K562 (cell line): Measurements from ENCODE around the gene NDUFAF2. TPM values are rescaled to one million over a fixed set of nuclear protein-coding genes. Genes with fewer than 3 reads are reported as not detected.
A peak's percentile ranks its signal among the peaks of the same experiment; 100 is the strongest.

Experiments
- ATAC-seq: fragments of 200-7000 bp; cut with Tn5 transposase; 3 replicates; pipeline ENCODE4 v1.9.1; 2020; ENCODE audit warnings: moderate library complexity
- BruUV-seq: library from RNA; stranded (reverse); fragments of 400-500 nt; replicated peaks from 2 replicates; lab custom pipeline; 2021; lab: Mats Ljungman, UMichigan
- CTCF ChIA-PET: fragments of 300-600 bp; formaldehyde crosslinking; extraction: SDS; loops from one replicate; lab custom pipeline; 2021; ENCODE audit warnings: low intra/inter-chr PET ratio; lab: Yijun Ruan, JAX
- POLR2A ChIA-PET: fragments of 300-600, 350-650 bp; sonication (Branson Sonifier 250); formaldehyde crosslinking; extraction: SDS; loops from one replicate; lab custom pipeline; 2021; ENCODE audit warnings: antibody characterized with exemption, inconsistent platforms; lab: Yijun Ruan, JAX
- DNase-seq, 4 experiments: peaks; one replicate each; pipeline versions ENCODE4 v3.0.0 to v3.0.0-alpha.2; 2011 to 2018; ENCODE audit warnings: low spot score in 3 of 4, mixed read lengths in 3 of 4; ENCODE audit errors: extremely low read depth in 1 of 4
- FAIRE-seq: peaks from 2 replicates; lab custom pipeline; 2011; peaks lifted over from hg19 to GRCh38; lab: Jason Lieb, UNC
- H2AFZ ChIP-seq: 2 replicates; pipeline ENCODE4 v1.6.0; 2011; ENCODE audit warnings: low read depth, low read length, control low read depth, inconsistent platforms
- H3K27ac ChIP-seq: fragments of 200-600 bp; 3 replicates; pipeline ENCODE4 v1.8.0; 2011; ENCODE audit warnings: low read depth, mild to moderate bottlenecking, control low read depth, inconsistent platforms, low read length, moderate library complexity, mixed read lengths; ENCODE audit errors: extremely low read depth
- H3K27me3 ChIP-seq, 2 experiments: fragments of 300-600 bp in 1 of 2; 2 replicates in 1 of 2; 3 replicates in 1 of 2; pipeline versions ENCODE4 v1.6.0 to v1.8.0; 2011; ENCODE audit warnings: inconsistent platforms in 2 of 2, low read length in 2 of 2, mild to moderate bottlenecking in 1 of 2, mixed read lengths in 1 of 2, moderate library complexity in 1 of 2; ENCODE audit not compliant: control insufficient read depth in 2 of 2, insufficient read depth in 2 of 2
- H3K36me3 ChIP-seq: fragments of 300-600 bp; 3 replicates; pipeline ENCODE4 v1.8.0; 2011; ENCODE audit warnings: mild to moderate bottlenecking, low read length, inconsistent platforms; ENCODE audit not compliant: control insufficient read depth, insufficient read depth
- H3K4me1 ChIP-seq, 2 experiments: fragments of 200-600 bp in 1 of 2; replicated peaks in 1 of 2; 2 replicates in 1 of 2; 3 replicates in 1 of 2; pipeline versions ENCODE4 v1.5.1 to v1.8.0; 2011; ENCODE audit warnings: inconsistent platforms in 2 of 2, low read length in 2 of 2, mild to moderate bottlenecking in 1 of 2, mixed read lengths in 1 of 2, moderate library complexity in 1 of 2; ENCODE audit not compliant: control insufficient read depth in 2 of 2, insufficient read depth in 2 of 2
- H3K4me2 ChIP-seq: 2 replicates; pipeline ENCODE4 v1.6.1; 2011; ENCODE audit warnings: low read length, control low read depth, inconsistent platforms, mixed read lengths; ENCODE audit not compliant: insufficient read depth
- H3K4me3 ChIP-seq: fragments of 200-600 bp; sonication (generic), shearing (Covaris generic); 2 replicates; pipeline ENCODE4 v1.5.1; 2016; ENCODE audit warnings: control low read depth, inconsistent platforms
- H3K79me2 ChIP-seq: fragments of 200-600 bp; 3 replicates; pipeline ENCODE4 v1.8.0; 2011; ENCODE audit warnings: low read length, inconsistent platforms; ENCODE audit not compliant: control insufficient read depth, insufficient read depth
- H3K9ac ChIP-seq, 2 experiments: 2 replicates each; pipeline versions ENCODE4 v1.6.0 to v1.6.1; 2011; ENCODE audit warnings: low read depth in 2 of 2, low read length in 2 of 2, control low read depth in 1 of 2, inconsistent platforms in 1 of 2, mild to moderate bottlenecking in 1 of 2, mixed read lengths in 1 of 2; ENCODE audit not compliant: insufficient read depth in 1 of 2
- H3K9me1 ChIP-seq: one replicate; pipeline ENCODE4 v1.6.0; 2011; ENCODE audit warnings: inconsistent platforms, mild to moderate bottlenecking, low read length, moderate library complexity; ENCODE audit not compliant: control insufficient read depth, insufficient read depth
- H3K9me3 ChIP-seq: replicated peaks from 2 replicates; pipeline ENCODE4 v1.5.1; 2011; ENCODE audit warnings: low read depth, low read length, inconsistent platforms; ENCODE audit not compliant: control insufficient read depth, insufficient read depth
- H4K20me1 ChIP-seq: replicated peaks from 2 replicates; pipeline ENCODE4 v1.6.1; 2011; ENCODE audit warnings: low read length, inconsistent platforms, mixed read lengths; ENCODE audit not compliant: control insufficient read depth, insufficient read depth
- ETV6 ChIP-seq, 3 experiments: fragments of 150-350 bp in 1 of 3; sonication (generic) in 1 of 3; formaldehyde crosslinking in 1 of 3; IDR thresholded peaks; 2 replicates each; pipeline versions ENCODE4 v1.6.1 to v1.8.0; 2014 to 2022; ENCODE audit warnings: borderline replicate concordance in 2 of 3, low read depth in 2 of 3, antibody characterized with exemption in 1 of 3, low read length in 1 of 3, mild to moderate bottlenecking in 1 of 3, missing genetic modification reagents in 1 of 3
- GATA2 ChIP-seq: sonication (generic); formaldehyde crosslinking; IDR thresholded peaks from 2 replicates; pipeline ENCODE4 v1.4.0; 2020; ENCODE audit warnings: mild to moderate bottlenecking, missing genetic modification reagents
- KLF13 ChIP-seq: fragments of 450-650 bp; IDR thresholded peaks from 2 replicates; pipeline ENCODE4 v1.6.1; 2016; ENCODE audit warnings: missing genetic modification characterization, low read depth, mild to moderate bottlenecking, missing compliant biosample characterization, moderate library complexity, borderline replicate concordance
- MAFG ChIP-seq: fragments of 450-650 bp; conservative IDR thresholded peaks from 2 replicates; pipeline ENCODE4 v1.6.1; 2016; ENCODE audit warnings: missing genetic modification characterization, missing compliant biosample characterization
- MTA3 ChIP-seq: fragments of 450-650 bp; formaldehyde crosslinking; IDR thresholded peaks from 2 replicates; pipeline ENCODE4 v1.6.1; 2017; ENCODE audit warnings: mild to moderate bottlenecking, borderline replicate concordance
- POLR3G ChIP-seq: IDR thresholded peaks from 2 replicates; pipeline ENCODE4 v1.6.1; 2011; ENCODE audit not compliant: insufficient read length, insufficient replicate concordance; ENCODE audit errors: extremely low read depth
- RBM34 ChIP-seq: fragments of 200-400 bp; formaldehyde crosslinking; IDR thresholded peaks from 2 replicates; pipeline ENCODE4 v1.6.1; 2018; ENCODE audit warnings: low read length, borderline replicate concordance; ENCODE audit not compliant: insufficient read depth
- ZNF134 ChIP-seq: fragments of 250-450 bp; sonication (Bioruptor Pico); conservative IDR thresholded peaks from 2 replicates; pipeline ENCODE4 v1.4.0; 2020
- ZNF143 ChIP-seq: sonication (generic); formaldehyde crosslinking; IDR thresholded peaks from 2 replicates; pipeline ENCODE4 v1.9.0; 2022; ENCODE audit warnings: mild to moderate bottlenecking, missing genetic modification reagents
- ZNF431 ChIP-seq: sonication (generic); formaldehyde crosslinking; IDR thresholded peaks from 2 replicates; pipeline ENCODE4 v1.8.0; 2022; ENCODE audit warnings: mild to moderate bottlenecking, missing genetic modification reagents
- WGBS: fragments of 100-300 bp; shearing (Covaris generic); methylation state at CpG from one replicate; pipeline ENCODE4 v1.1.6; 2016; ENCODE audit warnings: low coverage, mixed read lengths; ENCODE audit not compliant: insufficient coverage; ENCODE audit errors: missing lambda C conversion rate; 5-methylcytosine and 5-hydroxymethylcytosine counted together
- in situ Hi-C: fragments of 300-500 bp; cut with MboI; formaldehyde crosslinking; loops from 4 replicates; pipeline ENCODE4 v1.15.0; 2018; ENCODE audit warnings: inconsistent platforms, mixed read lengths
- intact Hi-C: fragments of 100-400 bp; cut with micrococcal nuclease; formaldehyde crosslinking; loops from 2 replicates; pipeline ENCODE4 v1.14.2; 2022
- polyA plus RNA-seq, 8 experiments: library from polyadenylated mRNA; depleted of rRNA in 4 of 8; stranded (reverse) in 5 of 8; unstranded in 3 of 8; fragments of >200 nt; fragmentation: Nextera tagmentation in 2 of 8; fragmentation: Illumina TruSeq in 1 of 8; extraction: Ambion mirVana in 2 of 8; extraction: Trizol in 1 of 8; gene quantifications; 2 replicates each; pipeline versions ENCODE4 v1.2.1 to v1.2.3, GENCODE V29; 2011 to 2014; ENCODE audit warnings: inconsistent platforms in 1 of 8, missing spikeins in 1 of 8
- total RNA-seq, 7 experiments: library from RNA; depleted of rRNA in 6 of 7; stranded (reverse); fragments of >200 nt in 6 of 7; fragmentation: Illumina TruSeq in 2 of 7; extraction: Trizol in 2 of 7; gene quantifications; 2 replicates each; pipeline versions ENCODE4 v1.2.1 to v1.2.3, GENCODE V29; 2011 to 2021; ENCODE audit warnings: low replicate concordance in 1 of 7
- TF ChIP-seq, protein P1 (sequence below): fragments of 450-650 bp; formaldehyde crosslinking; IDR thresholded peaks from 2 replicates; pipeline ENCODE4 v1.4.0; 2020; ENCODE audit warnings: mild to moderate bottlenecking, moderate library complexity
- TF ChIP-seq, protein P2 (sequence below): fragments of 250-450 bp; sonication (Bioruptor Pico); IDR thresholded peaks from 2 replicates; pipeline ENCODE4 v1.4.0; 2020; ENCODE audit warnings: mild to moderate bottlenecking, moderate library complexity
- TF ChIP-seq, protein P3 (sequence below): fragments of 450-650 bp; conservative IDR thresholded peaks from 2 replicates; pipeline ENCODE4 v1.6.1; 2016; ENCODE audit warnings: missing genetic modification characterization, low read depth, mild to moderate bottlenecking, missing compliant biosample characterization, moderate library complexity

NDUFAF2 gene
- total and polyA plus RNA-seq, 9 of the 15 experiments (the other 6 are each of a cell fraction or from before 2014, with no cell fraction given) = 56.0 to 155 (median 95.9) TPM

DNA sequence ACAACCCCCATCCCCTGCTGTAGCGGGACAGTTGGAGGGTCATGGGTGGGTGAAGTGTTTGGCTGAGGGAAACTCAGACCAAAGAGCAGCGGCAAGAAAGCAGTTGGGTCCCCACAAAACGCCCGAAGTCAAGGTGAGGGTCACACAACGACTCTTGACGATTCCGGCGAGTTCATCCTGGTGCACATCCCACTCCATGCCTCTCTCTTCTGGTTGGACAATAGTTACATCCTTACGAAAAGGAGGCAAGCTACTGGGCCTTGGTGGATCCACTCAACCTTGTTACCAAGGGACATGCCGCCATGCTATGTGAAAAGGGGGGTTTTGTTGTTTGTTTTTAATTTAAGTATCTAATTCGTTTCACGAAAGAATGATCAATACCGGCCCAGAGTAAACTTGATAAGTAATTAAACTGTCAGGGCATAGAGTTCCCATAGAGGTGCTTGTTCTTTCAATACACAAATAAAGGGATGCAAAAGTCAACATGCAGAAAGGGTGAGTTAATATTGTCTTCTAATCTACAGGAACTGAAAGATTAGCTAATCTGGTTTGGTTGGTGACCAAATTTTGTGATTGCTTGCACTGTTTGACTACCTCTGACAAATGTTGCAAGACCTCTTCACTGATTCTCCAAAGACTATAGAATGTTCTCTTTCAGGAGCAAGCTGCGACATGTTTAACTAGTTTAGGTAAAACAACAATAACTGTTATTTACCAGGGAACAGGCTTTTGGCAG lies 218.0 kb downstream of the NDUFAF2 start (continued):
- TF ChIP-seq, protein P1, sequence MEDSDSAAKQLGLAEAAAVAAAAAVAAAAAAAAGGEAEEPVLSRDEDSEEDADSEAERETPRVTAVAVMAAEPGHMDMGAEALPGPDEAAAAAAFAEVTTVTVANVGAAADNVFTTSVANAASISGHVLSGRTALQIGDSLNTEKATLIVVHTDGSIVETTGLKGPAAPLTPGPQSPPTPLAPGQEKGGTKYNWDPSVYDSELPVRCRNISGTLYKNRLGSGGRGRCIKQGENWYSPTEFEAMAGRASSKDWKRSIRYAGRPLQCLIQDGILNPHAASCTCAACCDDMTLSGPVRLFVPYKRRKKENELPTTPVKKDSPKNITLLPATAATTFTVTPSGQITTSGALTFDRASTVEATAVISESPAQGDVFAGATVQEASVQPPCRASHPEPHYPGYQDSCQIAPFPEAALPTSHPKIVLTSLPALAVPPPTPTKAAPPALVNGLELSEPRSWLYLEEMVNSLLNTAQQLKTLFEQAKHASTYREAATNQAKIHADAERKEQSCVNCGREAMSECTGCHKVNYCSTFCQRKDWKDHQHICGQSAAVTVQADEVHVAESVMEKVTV (CRISPR knock-in tag) = 0 out of 2 replicates have a peak, but pooled peaks have one; percentile 1
- TF ChIP-seq ETV6 (IDR thresholded peaks at IDR 0.05; ENCODE audit: borderline replicate concordance in 1 of 2, low read depth in 2 of 2, low read length in 1 of 2) = no peak
- no peak for TF ChIP-seq ETV6 (CRISPR knock-in tag; IDR thresholded peaks at IDR 0.05; ENCODE audit: borderline replicate concordance)
- TF ChIP-seq, all 486 proteins: peak for 12

DNA sequence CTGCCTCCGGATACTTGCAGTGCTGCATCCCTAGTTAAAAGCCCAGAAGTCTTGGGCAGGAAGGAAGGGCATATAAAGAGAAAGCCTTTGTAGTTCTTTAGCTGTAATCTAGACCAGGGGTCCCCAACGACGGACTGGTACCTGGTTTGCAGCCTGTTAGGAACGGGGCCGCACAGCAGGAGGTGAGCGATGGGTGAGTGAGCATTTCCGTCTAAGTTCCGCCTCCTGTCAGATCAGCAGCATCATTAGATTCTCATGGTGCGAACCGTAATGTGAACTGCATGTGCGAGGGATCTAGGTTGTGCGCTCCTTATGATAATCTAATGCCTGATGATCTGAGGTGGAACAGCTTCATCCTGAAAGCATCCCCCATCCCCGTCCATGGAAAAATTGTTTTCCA lies 218.9 kb downstream of the NDUFAF2 start:
- H3K27me3 ChIP-seq = no peaks in the 10 kb centered on the region
- in situ Hi-C loops = no loop called here
- H3K36me3 ChIP-seq = peaks cover 19% of the 10 kb centered on the region
- no peak overlapping the region for H3K9ac ChIP-seq
- no peaks in the 10 kb centered on the region for H3K9me3 ChIP-seq
- ATAC-seq (no peak), FAIRE-seq (no peak), DNase-seq (no peak)
- no TSS peak for BruUV-seq
- no peak overlapping the region for H3K27ac ChIP-seq
- H3K4me1 ChIP-seq = peaks cover 0 to 18% of the 10 kb centered on the region in 2 experiments; a peak in 3 of 5 replicates
- peak overlapping the region; percentile 69; the same call in 1 of the 2 replicates for H3K4me3 ChIP-seq
- WGBS = 81% methylated on average over 13 of the region's 13 CpGs
- no peak overlapping the region for H2AFZ ChIP-seq
- peak overlapping the region; percentile 99 for H3K4me2 ChIP-seq
- POLR2A ChIA-PET = interaction anchor here (0.8 to 2.2 kb wide), 3 partner anchors 9 to 465 kb away, joined by 3 to 10 read pairs (median 3); no protein-coding TSS in a partner anchor
- no peaks in the 10 kb centered on the region for H3K9me1 ChIP-seq
- intact Hi-C loops = loop anchor here (5.0 to 10.0 kb wide), 4 partner anchors 109 to 319 kb away; partner anchors contain the start of genes ELOVL7 and ZSWIM6
- CTCF ChIA-PET = no interaction called here
- H3K79me2 ChIP-seq = peaks cover 50% of the 10 kb centered on the region
- no peaks in the 10 kb centered on the region for H4K20me1 ChIP-seq
- TF ChIP-seq RBM34 (no peak), MTA3 (no peak), GATA2 (no peak), ZNF431 (CRISPR knock-in tag) (no peak), ZNF143 (CRISPR knock-in tag) (no peak), POLR3G (no peak), ZNF134 (no peak), KLF13 (tag) (no peak), MAFG (tag) (no peak)
- TF ChIP-seq, protein P2, sequence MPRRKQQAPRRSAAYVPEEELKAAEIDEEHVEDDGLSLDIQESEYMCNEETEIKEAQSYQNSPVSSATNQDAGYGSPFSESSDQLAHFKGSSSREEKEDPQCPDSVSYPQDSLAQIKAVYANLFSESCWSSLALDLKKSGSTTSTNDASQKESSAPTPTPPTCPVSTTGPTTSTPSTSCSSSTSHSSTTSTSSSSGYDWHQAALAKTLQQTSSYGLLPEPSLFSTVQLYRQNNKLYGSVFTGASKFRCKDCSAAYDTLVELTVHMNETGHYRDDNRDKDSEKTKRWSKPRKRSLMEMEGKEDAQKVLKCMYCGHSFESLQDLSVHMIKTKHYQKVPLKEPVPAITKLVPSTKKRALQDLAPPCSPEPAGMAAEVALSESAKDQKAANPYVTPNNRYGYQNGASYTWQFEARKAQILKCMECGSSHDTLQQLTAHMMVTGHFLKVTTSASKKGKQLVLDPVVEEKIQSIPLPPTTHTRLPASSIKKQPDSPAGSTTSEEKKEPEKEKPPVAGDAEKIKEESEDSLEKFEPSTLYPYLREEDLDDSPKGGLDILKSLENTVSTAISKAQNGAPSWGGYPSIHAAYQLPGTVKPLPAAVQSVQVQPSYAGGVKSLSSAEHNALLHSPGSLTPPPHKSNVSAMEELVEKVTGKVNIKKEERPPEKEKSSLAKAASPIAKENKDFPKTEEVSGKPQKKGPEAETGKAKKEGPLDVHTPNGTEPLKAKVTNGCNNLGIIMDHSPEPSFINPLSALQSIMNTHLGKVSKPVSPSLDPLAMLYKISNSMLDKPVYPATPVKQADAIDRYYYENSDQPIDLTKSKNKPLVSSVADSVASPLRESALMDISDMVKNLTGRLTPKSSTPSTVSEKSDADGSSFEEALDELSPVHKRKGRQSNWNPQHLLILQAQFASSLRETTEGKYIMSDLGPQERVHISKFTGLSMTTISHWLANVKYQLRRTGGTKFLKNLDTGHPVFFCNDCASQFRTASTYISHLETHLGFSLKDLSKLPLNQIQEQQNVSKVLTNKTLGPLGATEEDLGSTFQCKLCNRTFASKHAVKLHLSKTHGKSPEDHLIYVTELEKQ (CRISPR knock-in tag) = no peak
- TF ChIP-seq, protein P3, sequence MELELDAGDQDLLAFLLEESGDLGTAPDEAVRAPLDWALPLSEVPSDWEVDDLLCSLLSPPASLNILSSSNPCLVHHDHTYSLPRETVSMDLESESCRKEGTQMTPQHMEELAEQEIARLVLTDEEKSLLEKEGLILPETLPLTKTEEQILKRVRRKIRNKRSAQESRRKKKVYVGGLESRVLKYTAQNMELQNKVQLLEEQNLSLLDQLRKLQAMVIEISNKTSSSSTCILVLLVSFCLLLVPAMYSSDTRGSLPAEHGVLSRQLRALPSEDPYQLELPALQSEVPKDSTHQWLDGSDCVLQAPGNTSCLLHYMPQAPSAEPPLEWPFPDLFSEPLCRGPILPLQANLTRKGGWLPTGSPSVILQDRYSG (tag) = no peak
